ENCODE data around the gene CHCHD6.
A peak's percentile ranks its signal among the peaks of the same experiment; 100 is the strongest.

Gene CHCHD6

DNA sequence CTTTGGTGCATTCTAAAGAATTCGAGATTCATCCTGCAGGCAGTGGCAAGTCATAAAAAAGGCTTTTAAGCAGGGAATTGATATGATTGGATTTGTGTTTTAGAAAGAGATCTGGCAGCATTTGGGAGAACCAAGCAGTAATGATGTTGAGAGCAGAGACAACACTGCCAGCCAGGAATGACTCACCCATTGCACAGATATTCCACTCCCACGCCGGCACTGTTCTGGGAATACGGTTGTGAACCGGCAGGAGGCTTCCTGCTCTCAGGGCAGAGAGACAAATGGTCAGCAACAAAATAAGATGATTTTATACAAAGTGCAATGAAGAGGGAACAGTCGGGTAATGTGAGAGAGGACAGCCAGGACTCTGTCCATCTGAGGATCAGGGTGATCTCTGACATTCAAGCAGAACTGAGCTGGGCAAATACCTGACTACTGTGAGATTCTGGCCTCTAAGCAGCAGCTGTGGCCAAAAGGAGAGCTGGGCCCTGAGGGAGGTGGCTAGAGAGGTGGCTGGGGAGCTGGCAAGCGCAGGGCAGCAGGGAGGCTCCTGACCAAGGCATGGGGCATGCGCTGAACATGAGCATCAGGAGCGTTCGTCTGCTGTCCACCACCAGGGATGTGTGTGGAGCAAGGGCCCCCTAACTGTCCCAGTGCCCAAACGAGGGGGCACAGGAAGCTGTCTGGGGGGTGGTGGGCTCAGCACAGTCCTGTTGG is 222.8 kb downstream of the CHCHD6 start:
- Mint-ChIP-seq H3K9me3 (no peaks in the 10 kb centered on the region), H3K4me3 (no peak overlapping the region), H3K4me1 (ENCODE audit: low read depth in 2 of 2) (peaks cover 11 to 21% of the 10 kb centered on the region in 2 donors), H3K27me3 (no peaks in the 10 kb centered on the region), H3K27ac (no peak overlapping the region), H3K36me3 (ENCODE audit: insufficient read depth) (no peaks in the 10 kb centered on the region)
- no peak for DNase-seq
- no peak for ATAC-seq (replicated peaks)

DNA sequence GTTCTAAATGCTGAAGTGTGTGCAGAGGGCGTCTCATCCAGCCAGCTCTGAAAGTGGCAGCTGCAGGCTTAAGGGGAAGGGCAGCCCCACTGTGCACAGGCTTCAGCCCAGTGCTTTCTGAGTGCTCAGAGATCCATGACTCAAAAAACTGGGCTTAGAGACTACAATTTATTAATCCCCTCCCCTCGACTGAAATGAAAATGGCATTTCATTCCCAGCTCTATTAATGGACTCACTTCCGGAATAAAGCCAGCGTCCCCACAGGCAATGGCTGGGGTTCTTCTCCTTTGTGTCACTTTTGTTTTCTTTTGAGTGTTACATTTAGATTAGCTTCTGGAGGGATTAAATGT is 223.3 kb downstream of the CHCHD6 start:
- no peak overlapping the region for H3K27ac Mint-ChIP-seq
- no peaks in the 10 kb centered on the region for H3K27me3 Mint-ChIP-seq
- ATAC-seq (replicated peaks): no peak
- H3K36me3 Mint-ChIP-seq (ENCODE audit: insufficient read depth): no peaks in the 10 kb centered on the region
- peaks cover 11 to 21% of the 10 kb centered on the region in 2 donors for H3K4me1 Mint-ChIP-seq (ENCODE audit: low read depth in 2 of 2)
- H3K9me3 Mint-ChIP-seq: no peaks in the 10 kb centered on the region
- DNase-seq: no peak
- no peak overlapping the region for H3K4me3 Mint-ChIP-seq

DNA sequence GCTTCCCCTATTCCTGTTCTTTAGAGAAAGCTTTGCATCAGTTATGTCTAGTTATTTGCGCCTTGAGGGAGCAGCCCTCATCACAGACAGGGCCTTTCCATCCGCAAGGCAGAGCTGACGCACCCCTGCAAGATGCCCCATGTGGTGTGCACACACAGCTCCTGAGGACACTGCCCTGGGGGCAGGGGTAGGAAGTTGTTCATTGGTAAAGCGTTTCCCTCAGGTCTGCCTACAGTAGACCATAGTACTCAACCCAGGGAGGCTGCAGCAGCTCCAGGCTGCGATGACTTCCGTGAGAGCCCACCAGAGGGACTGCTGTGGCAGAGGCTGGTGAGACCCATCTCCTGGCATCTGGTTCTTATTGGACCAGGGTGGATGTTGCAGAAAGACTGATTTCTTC is 223.8 kb downstream of the CHCHD6 start:
- peaks cover 11 to 21% of the 10 kb centered on the region in 2 donors for H3K4me1 Mint-ChIP-seq (ENCODE audit: low read depth in 2 of 2)
- no peaks in the 10 kb centered on the region for H3K9me3 Mint-ChIP-seq
- no peaks in the 10 kb centered on the region for H3K27me3 Mint-ChIP-seq
- ATAC-seq (replicated peaks) (no peak), DNase-seq (no peak)
- H3K4me3 Mint-ChIP-seq: no peak overlapping the region
- H3K27ac Mint-ChIP-seq: no peak overlapping the region
- no peaks in the 10 kb centered on the region for H3K36me3 Mint-ChIP-seq (ENCODE audit: insufficient read depth)

DNA sequence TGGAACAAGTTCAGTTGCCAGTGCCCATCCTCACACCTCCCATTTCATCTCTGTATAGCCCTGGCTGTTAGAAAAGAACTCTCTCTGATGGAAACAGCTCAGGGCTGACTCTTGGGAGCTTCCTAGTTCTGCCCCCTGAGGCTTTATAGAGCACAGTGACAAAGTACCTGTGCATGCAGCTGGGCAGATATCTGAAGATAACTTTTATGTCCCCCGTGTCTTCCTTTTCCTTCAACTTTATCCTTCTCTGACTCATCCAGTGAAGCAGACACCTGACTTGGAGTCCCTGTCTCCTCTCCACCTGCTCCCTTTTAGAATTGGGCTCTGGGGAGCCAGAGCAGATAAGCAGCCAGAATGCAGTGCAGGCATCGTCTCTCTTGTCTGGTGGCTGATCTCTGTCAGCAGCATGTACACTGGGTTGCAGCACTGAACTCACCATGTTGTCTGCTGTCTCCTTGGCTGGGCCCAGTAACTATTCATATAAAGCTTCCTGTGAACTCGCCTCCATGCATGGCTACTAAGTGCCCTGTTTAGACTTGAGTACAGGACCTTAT is 225.0 kb downstream of the CHCHD6 start:
- Mint-ChIP-seq H3K4me1 (ENCODE audit: low read depth in 2 of 2) (peaks cover 11 to 14% of the 10 kb centered on the region in 2 donors), H3K9me3 (no peaks in the 10 kb centered on the region), H3K36me3 (ENCODE audit: insufficient read depth) (no peaks in the 10 kb centered on the region), H3K27me3 (no peaks in the 10 kb centered on the region), H3K4me3 (no peak overlapping the region), H3K27ac (no peak overlapping the region)
- no peak for ATAC-seq (replicated peaks)
- DNase-seq: no peak

DNA sequence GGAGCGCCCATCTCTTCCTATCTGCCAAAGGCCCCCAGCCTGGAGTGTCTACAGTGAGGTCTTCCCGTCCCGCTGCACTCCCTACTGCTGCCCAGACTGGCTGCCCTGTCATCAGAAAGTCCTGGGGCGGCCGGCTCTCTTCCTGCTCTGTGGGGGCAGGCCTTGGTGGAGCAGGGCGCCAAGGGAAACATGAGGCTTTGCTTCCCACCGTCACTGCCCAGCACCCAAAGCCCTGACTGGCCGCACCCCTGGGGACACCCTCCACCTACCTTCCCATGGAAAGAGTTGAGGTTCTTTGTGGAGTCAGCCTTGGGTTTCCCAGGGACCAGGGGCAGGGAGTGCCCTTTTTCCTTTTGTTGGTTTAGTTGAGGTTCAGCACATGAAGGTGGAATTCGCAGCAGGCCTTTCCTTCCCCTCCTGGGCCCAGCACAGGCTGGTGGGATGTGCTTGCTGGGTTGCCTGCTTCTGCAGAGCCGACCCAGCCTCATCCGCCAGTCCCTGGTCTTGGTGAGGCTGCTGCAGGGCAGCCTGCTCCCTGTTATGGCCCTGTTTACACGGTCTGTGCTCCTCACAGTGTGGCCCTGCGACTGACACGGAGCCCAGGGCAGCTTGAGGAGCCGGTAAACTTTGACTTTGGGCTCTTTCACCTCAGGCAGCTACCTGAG is 227.0 kb downstream of the CHCHD6 start:
- Mint-ChIP-seq H3K27ac (peak overlapping the region in 1 of 2 donors; percentile 8), H3K27me3 (no peaks in the 10 kb centered on the region), H3K9me3 (no peaks in the 10 kb centered on the region), H3K4me3 (no peak overlapping the region), H3K36me3 (ENCODE audit: insufficient read depth) (no peaks in the 10 kb centered on the region), H3K4me1 (ENCODE audit: low read depth in 2 of 2) (peaks cover 0 to 3% of the 10 kb centered on the region in 2 donors)
- DNase-seq (no peak), ATAC-seq (replicated peaks) (no peak)

DNA sequence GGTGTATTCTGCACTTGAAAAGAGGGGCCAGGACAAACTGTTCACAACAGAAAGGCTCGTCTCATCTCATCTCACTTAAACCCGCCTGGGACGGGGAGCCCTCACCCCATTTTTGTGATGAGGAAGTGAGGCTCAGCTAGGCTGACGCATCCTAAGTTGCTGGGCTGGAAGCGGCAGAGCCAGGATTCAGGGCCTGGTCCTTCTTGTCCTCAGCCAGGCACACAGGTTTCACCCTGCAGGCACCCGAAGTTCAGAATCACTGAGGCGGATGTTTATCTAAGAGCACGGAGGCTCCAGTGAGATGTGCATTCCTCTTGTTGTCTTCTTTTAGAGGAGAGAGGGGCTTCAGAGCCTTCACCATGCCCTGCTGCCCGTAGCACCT is 227.8 kb downstream of the CHCHD6 start:
- Mint-ChIP-seq H3K36me3 (ENCODE audit: insufficient read depth) (no peaks in the 10 kb centered on the region), H3K27ac (no peak overlapping the region), H3K27me3 (no peaks in the 10 kb centered on the region), H3K9me3 (no peaks in the 10 kb centered on the region), H3K4me1 (ENCODE audit: low read depth in 2 of 2) (peaks cover 0 to 3% of the 10 kb centered on the region in 2 donors), H3K4me3 (no peak overlapping the region)
- no peak for DNase-seq
- ATAC-seq (replicated peaks): no peak

DNA sequence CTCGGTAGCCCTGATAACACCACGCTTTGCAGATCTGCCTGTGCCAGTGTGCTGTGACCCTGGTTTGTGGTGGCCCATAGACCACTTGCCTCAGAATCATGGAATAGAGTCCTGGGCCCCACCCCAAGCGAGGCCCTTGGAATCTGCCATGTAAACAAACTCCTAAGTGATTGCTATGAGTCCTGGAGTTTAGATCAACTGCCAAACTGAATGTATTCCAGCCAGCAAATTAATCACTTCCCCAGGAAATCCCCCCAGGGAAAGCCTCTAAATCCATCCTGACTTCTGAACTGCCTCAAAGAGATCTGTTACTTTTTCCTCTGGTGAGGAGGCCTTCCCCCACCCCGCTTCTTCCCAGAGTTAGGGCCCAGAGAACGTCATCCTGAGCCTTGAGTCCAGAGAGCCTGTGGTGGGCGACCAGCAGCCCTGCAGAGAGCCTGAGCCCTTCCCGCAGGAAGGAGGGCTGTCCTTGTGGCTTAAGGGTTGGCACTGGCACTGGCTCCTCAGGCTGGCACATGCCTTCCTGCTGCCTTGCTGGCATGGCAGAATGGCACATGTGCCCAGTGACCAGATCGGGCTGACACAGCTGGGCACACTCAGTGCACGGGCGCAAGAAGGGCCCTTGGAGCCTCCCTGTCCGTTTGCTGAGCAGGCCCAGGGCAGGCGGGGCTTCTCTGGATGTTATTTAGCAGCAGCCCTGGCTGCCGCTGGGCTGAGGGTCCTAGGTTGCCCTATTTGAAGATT is 228.3 kb downstream of the CHCHD6 start:
- Mint-ChIP-seq H3K9me3 (no peaks in the 10 kb centered on the region), H3K36me3 (ENCODE audit: insufficient read depth) (no peaks in the 10 kb centered on the region), H3K27me3 (no peaks in the 10 kb centered on the region), H3K4me1 (ENCODE audit: low read depth in 2 of 2) (peaks cover 0 to 3% of the 10 kb centered on the region in 2 donors), H3K27ac (no peak overlapping the region), H3K4me3 (no peak overlapping the region)
- ATAC-seq (replicated peaks): no peak
- no peak for DNase-seq

DNA sequence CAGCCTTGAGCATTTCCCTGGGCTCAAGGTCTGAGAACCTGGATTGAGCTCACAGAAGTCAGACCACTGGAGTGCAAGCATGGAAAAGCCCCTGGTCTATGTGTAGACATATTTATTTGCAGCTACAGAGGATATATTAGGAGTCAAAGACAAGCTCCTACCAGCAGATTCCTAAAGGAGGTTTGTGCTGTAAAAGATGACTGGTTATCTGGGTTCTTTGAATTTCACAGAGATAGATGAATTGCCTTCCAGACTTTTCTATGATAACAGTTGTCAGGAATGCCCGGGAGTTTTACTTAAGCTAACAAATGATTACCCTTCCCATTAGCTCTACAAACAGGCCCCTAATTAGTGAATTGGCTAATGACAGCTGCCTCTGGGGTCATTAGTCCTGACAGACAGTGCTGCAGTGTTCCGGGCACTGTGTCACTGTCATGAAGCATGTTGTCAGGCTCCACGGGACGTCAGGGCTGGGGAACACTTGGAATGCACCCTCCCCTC is 230.0 kb downstream of the CHCHD6 start:
- peaks cover 0 to 1% of the 10 kb centered on the region in 2 donors for H3K4me1 Mint-ChIP-seq (ENCODE audit: low read depth in 2 of 2)
- H3K4me3 Mint-ChIP-seq: no peak overlapping the region
- no peaks in the 10 kb centered on the region for H3K27me3 Mint-ChIP-seq
- ATAC-seq (replicated peaks) (no peak), DNase-seq (no peak)
- no peaks in the 10 kb centered on the region for H3K9me3 Mint-ChIP-seq
- H3K27ac Mint-ChIP-seq: no peak overlapping the region
- no peaks in the 10 kb centered on the region for H3K36me3 Mint-ChIP-seq (ENCODE audit: insufficient read depth)

DNA sequence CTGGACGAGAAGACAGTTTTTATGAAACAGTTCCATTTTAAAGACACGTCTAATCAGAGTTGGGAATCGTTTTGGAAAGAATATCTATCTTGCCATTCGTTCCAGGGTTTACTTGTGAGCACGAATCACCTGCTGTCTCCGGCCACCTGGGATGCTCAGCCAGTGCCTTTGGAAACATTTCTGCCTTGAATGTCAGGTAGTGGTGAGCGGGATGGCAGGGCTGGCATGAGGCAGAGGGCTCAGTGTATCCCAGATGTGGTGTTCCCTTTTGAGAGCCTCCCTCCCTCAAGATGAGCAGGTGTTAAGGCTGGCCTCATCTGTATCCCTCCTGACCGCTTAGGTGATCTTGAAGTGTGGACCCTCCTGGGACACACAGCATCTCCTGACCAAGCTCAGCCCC is 231.0 kb downstream of the CHCHD6 start:
- Mint-ChIP-seq H3K4me1 (ENCODE audit: low read depth in 2 of 2) (no peaks in the 10 kb centered on the region), H3K9me3 (no peaks in the 10 kb centered on the region), H3K36me3 (ENCODE audit: insufficient read depth) (no peaks in the 10 kb centered on the region), H3K4me3 (no peak overlapping the region), H3K27me3 (no peaks in the 10 kb centered on the region), H3K27ac (peak overlapping the region in 1 of 2 donors; percentile 44)
- no peak for DNase-seq
- ATAC-seq (replicated peaks): no peak

DNA sequence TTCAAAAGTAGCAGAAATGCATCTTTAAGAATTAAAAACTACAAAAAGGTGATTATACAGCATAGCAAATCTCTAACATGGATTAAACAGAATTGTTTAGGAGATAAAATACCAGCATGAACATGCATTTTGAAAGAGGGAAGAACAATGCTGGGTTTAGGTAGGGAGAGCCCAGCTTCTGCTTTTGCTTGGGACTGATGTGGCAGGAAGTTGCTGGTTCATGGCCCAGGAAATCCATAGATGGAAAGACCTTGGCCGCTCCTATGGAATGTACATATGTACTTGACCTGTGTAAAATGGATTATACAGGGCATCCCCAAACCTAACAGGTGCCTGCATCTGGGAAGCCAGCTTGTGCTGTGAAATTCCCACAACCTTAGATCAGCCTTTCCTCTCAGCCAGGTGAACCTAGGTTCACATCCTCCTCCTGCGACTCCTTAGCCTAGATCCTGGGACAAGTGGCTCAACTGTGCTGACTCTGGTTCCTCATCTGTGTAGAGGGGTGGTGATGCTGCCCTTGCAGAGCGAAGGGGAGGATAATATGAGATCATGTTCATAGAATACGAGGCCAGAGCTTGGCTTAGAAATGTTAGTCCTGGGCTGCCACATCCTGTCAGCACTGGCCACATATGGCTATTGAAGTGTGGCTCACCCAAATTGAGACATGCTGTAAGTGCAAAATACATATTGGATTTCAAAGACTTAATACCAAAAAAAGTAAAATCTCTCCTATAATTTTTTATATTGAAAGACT is 231.9 kb downstream of the CHCHD6 start:
- no peak overlapping the region for H3K27ac Mint-ChIP-seq
- ATAC-seq (replicated peaks): no peak
- no peaks in the 10 kb centered on the region for H3K36me3 Mint-ChIP-seq (ENCODE audit: insufficient read depth)
- no peaks in the 10 kb centered on the region for H3K9me3 Mint-ChIP-seq
- no peaks in the 10 kb centered on the region for H3K4me1 Mint-ChIP-seq (ENCODE audit: low read depth in 2 of 2)
- no peaks in the 10 kb centered on the region for H3K27me3 Mint-ChIP-seq
- H3K4me3 Mint-ChIP-seq: no peak overlapping the region
- no peak for DNase-seq

DNA sequence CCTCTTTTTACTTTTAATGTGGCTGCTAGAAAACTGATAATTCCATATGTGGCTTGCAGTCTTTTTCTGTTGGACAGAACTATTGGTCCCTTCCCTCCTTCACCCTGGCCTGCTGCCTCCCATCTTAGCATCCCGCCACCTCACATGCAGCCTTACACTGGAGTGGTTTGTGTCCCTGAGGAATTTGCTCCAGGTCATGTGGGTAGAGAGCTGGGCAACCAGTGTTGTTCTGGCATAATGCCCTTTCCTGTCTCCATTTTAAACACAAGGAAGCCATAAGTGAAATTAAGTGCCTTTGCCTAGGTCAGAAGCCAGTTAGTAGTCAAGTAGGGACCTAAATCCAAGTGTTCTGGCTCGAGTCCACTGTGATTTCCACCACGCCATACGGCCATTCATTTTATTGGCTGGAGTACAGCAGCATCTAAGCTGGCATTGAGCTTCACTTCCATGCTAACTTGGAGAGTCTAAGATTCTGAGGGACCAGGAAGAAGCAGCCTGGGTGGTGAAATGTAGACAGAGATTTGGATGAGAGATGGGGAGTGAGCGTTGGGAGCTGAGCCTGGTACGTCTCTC is 232.9 kb downstream of the CHCHD6 start:
- Mint-ChIP-seq H3K36me3 (ENCODE audit: insufficient read depth) (no peaks in the 10 kb centered on the region), H3K27me3 (no peaks in the 10 kb centered on the region), H3K9me3 (no peaks in the 10 kb centered on the region), H3K4me3 (no peak overlapping the region), H3K4me1 (ENCODE audit: low read depth in 2 of 2) (no peaks in the 10 kb centered on the region), H3K27ac (peak overlapping the region; percentile 41 to 49)
- DNase-seq (no peak), ATAC-seq (replicated peaks) (no peak)

DNA sequence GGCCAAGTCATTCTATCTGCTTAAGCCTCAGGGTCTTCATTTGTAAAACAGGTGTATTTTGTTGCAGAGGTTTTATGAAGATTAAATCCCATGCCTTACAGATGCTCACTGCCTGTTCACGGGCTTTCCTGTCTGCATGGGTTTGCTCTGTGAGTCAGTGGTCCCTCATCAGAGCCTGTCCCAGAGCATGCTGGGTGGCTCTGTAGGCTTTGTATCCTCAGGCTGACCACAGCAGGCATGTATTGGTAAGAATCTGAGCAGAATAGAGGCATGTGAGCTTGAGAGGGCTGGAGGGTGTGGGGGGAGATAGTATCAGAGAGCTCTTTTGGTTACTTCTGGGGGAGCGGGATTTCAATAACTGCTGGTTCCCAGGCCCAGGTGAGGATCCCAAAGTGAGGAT is 233.5 kb downstream of the CHCHD6 start:
- ATAC-seq (replicated peaks): no peak
- Mint-ChIP-seq H3K27me3 (no peaks in the 10 kb centered on the region), H3K27ac (peak overlapping the region; percentile 41 to 49), H3K4me1 (ENCODE audit: low read depth in 2 of 2) (no peaks in the 10 kb centered on the region), H3K9me3 (no peaks in the 10 kb centered on the region), H3K36me3 (ENCODE audit: insufficient read depth) (no peaks in the 10 kb centered on the region), H3K4me3 (no peak overlapping the region)
- DNase-seq: no peak

DNA sequence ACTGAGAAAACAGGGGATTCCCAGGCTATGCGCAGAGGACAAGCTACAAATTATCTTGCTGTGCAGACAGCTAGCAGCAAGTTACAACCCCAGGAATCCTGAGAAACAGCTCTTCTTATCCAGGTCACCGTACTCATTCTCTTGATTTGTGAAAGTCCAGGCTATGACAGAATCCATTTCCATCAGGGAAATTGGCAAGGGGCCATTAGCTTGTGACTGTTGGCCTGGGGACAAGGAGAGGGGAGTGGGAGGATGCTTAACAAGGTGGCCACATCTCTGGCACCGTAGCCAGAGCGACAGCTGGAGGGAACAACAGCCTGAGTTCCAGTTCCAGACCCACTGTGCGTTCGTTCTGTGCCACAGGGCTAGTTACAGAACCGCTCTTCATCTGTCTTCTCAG is 233.9 kb downstream of the CHCHD6 start:
- DNase-seq (no peak), ATAC-seq (replicated peaks) (no peak)
- H3K27ac Mint-ChIP-seq: peak overlapping the region in 1 of 2 donors; percentile 41
- H3K4me3 Mint-ChIP-seq: no peak overlapping the region
- no peaks in the 10 kb centered on the region for H3K36me3 Mint-ChIP-seq (ENCODE audit: insufficient read depth)
- no peaks in the 10 kb centered on the region for H3K4me1 Mint-ChIP-seq (ENCODE audit: low read depth in 2 of 2)
- H3K9me3 Mint-ChIP-seq: no peaks in the 10 kb centered on the region
- H3K27me3 Mint-ChIP-seq: no peaks in the 10 kb centered on the region
